Amygdala (tissue), 56 donors: ENCODE results near the gene CNIH1.
"Not testable (repeated sequence)": the region's sequence is repeated elsewhere in the genome, so short reads cannot be mapped to it uniquely, and the experiment has no call there.

Experiments used
- DNase-seq, 56 donors: peaks; one replicate each; lab custom pipeline; 2025; lab: John Stamatoyannopoulos, UW

The CNIH1 gene

GRCh38 chr14:54387328-54387727, 53.8 kb downstream of the CNIH1 start:
- no peak for DNase-seq

GRCh38 chr14:54385556-54385955, 55.6 kb downstream of the CNIH1 start:
- no peak for DNase-seq

- DNase-seq, result no peak
Observed at GRCh38 chr14:54383835-54384234, 57.3 kb downstream of the CNIH1 start.

DNA sequence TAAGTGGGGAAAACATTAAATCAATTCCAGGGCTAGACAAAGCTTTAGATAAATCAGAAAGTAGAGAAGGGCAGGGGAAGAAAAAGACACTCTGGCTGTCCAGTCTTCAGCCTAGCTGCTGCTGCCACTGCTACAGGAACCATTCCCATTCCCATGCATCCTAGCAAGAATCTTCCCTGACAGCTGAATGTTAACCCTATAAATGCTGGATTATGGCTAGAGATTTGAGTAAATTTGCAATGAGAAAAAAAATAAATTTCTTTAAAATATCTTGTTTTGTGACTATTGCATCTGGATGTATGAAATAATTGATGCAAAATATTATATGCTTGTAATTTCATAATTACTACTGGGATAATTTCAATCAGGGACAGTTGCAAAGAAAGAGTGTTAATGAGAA, 59.4 kb downstream of the CNIH1 start:
- no peak for DNase-seq

- DNase-seq, result not testable (repeated sequence)
Observed at GRCh38 chr14:54380558-54380957, 60.6 kb downstream of the CNIH1 start.

DNA sequence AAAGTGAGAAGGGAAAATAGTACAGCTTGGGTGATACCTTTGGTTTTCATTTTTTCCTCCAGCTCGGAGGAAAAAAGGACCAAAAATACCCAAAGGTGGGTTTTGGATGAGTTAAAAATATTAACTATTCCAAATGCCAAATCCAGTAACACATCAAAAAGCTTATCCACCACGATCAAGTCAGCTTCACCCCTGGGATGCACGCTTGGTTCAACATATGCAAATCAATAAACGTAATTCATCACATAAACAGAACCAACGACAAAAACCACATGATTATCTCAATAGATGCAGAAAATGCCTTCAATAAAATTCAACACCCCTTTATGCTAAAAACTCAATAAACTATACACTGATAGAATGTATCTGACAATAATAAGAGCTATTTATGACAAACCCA, 62.3 kb downstream of the CNIH1 start:
- not testable (repeated sequence) for DNase-seq

DNA sequence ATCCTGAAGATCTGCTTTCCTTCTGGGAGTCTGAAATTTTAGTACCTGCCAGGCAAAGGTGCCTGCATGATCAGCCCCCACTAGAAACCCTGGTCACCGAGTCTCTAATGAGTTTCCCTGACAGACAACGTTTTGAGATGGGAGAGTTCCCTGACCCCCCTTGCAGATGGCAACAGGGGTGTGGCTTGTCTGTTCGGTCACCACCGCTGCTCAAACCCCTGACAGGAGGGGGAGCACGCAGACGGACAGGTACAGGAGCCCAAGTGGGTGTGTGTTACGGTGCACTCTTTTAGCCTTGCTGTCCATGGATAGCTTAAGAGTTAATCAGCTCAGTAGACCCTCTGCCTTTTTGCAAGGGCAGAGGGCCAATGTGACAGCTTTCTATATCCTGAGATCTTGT, 63.7 kb downstream of the CNIH1 start:
- no peak for DNase-seq

DNA sequence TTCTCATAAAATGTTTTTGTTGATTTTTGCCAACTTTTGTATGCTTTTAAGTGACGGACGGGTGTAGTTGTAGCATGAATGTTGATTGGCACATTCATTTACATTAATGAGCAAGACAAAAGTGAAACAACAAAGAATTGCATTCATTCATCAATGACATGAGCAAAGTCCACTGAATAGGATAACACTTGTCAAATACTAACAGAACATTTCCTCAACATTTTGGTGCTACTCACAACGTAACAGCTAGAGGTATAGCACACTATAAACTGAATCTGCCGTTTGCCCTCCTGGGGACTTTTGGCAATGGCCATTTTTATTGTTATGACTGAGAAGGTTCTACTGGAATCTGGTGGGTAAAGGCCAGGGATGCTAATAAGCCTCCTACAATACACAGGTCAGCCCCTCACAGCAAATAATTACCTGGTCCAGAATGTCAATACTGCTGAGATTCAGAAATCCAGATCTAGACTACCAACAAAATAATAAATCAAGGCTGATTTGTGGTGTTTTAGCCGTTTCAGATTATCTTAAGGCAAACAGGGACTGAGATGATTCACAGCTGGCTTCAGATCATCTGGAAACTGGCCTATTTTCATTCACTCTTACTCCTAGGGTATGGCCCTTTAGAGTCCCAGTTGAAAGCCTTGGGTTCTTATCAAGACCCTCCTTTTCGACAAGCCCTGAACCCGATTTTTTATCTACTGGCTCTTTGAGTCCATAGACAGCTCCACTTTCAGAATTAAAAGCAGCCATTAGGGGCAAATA, 66.9 kb downstream of the CNIH1 start:
- no peak for DNase-seq
